ENCODE measurements around the gene PDE6G. TPM values are rescaled to one million over a fixed set of nuclear protein-coding genes. Genes with fewer than 3 reads are reported as not detected.

PDE6G gene
- total and polyA plus RNA-seq, 2 of the 8 experiments (the other 6 are each of a cell fraction or from before 2014, with no cell fraction given), result 5.8 to 12.9 TPM

- H3K4me2 ChIP-seq (ENCODE audit: insufficient read depth in 1 of 2, low read depth in 2 of 2, low read length in 2 of 2), result peak within 1 kb of the TSS; percentile 77 to 88
- peak; percentile 93 for TF ChIP-seq TEAD4 (IDR thresholded peaks at IDR 0.05; ENCODE audit: low read depth, low read length)
- peak; percentile 38 for TF ChIP-seq ASH2L (IDR thresholded peaks at IDR 0.05; ENCODE audit: low read length)
- TF ChIP-seq RBBP5 (IDR thresholded peaks at IDR 0.05; ENCODE audit: borderline replicate concordance, low read depth, low read length), result peak; percentile 66
- peak; percentile 89 for TF ChIP-seq GABPA (IDR thresholded peaks at IDR 0.05; ENCODE audit: borderline replicate concordance, insufficient read depth, low read length)
- TF ChIP-seq MAX (IDR thresholded peaks at IDR 0.05), result peak; percentile 26; the same call in 1 of the 2 replicates
- TF ChIP-seq ZNF274 (IDR thresholded peaks at IDR 0.05; ENCODE audit: borderline replicate concordance, extremely low read depth, low read length), result no peak
- no peak for TF ChIP-seq JUN (IDR thresholded peaks at IDR 0.05; ENCODE audit: low read depth, low read length)
- peak; percentile 88 for TF ChIP-seq CHD2 (IDR thresholded peaks at IDR 0.05; ENCODE audit: low read length)
- TF ChIP-seq KDM4A (IDR thresholded peaks at IDR 0.05; ENCODE audit: low read depth, low read length, severe bottlenecking), result peak; percentile 71
- no peak for TF ChIP-seq KDM1A (IDR thresholded peaks at IDR 0.05; ENCODE audit: borderline replicate concordance, low read length)
- peak; percentile 83 for TF ChIP-seq SP2 (IDR thresholded peaks at IDR 0.05; ENCODE audit: low read length)
Observed at GRCh38 chr17:81683584-81684441, 27.5 kb upstream of the PDE6G start, which contains the start of the genes ARL16 and HGS. TSS of gene ARL16 (minus strand) at chr17:81683797. CDS start at chr17:81683753, 44 bp downstream. TSS of gene HGS (plus strand) at chr17:81684011. CDS start at chr17:81684067, 56 bp downstream.

More at GRCh38 chr17:81683584-81684441, 27.5 kb upstream of the PDE6G start, which contains the start of the genes ARL16 and HGS:
- peak within 1 kb of the TSS; percentile 56 for H4K5ac ChIP-seq (ENCODE audit: insufficient read length, low read depth, low read length)
- H3K23ac ChIP-seq (ENCODE audit: insufficient read length), result no peak within 1 kb of the TSS
- 2% methylated on average over 65 of the region's 112 CpGs; no CpG with 5 or more reads in 1 of the 2 experiments for WGBS, 2 experiments (ENCODE audit: extremely low coverage in 1 of 2, insufficient coverage in 1 of 2, insufficient read length in 1 of 2, insufficient replicate concordance in 2 of 2, low coverage in 1 of 2, low lambda C conversion rate in 2 of 2, missing lambda C conversion rate in 1 of 2)
- H3K56ac ChIP-seq (replicated peaks; ENCODE audit: insufficient read length, low read depth, low read length), result peak within 1 kb of the TSS; percentile 70
- no peak within 1 kb of the TSS for H2BK20ac ChIP-seq (ENCODE audit: low read length)
- ChIA-PET POLR2A (ENCODE audit: partially characterized antibody) (interaction anchor here (0.8 to 28.4 kb wide), 13 partner anchors 8 to 195 kb away, joined by 3 to 436 read pairs (median 5); partner anchors contain the start of genes CCDC137, MRPL12, NPLOC4 and OXLD1), CTCF (ENCODE audit: partially characterized antibody) (interaction anchor here (0.8 to 3.1 kb wide), 9 partner anchors 8 to 185 kb away, joined by 3 to 20 read pairs (median 5); no protein-coding TSS in a partner anchor)
- peaks cover 4 to 39% of the 10 kb centered on the region in 2 experiments; a peak in 3 of 4 replicates for H3K79me2 ChIP-seq (ENCODE audit: control insufficient read depth in 1 of 2, insufficient read depth in 2 of 2, low read length in 2 of 2)
- H2BK12ac ChIP-seq (ENCODE audit: low read depth, low read length), result no peak within 1 kb of the TSS
- peak within 1 kb of the TSS; percentile 60; the same call in 1 of the 2 replicates for H2BK5ac ChIP-seq (ENCODE audit: low read depth, low read length)
- H3K4ac ChIP-seq (replicated peaks; ENCODE audit: insufficient read length, low read depth, low read length), result no peak within 1 kb of the TSS
- H3K79me1 ChIP-seq (ENCODE audit: low read depth, low read length), result peaks cover 15% of the 10 kb centered on the region
- H2AFZ ChIP-seq (ENCODE audit: low read length), result no peak within 1 kb of the TSS
- H2AK5ac ChIP-seq (ENCODE audit: low read depth, low read length), result peak within 1 kb of the TSS; percentile 95; the same call in 1 of the 2 replicates
- peak within 1 kb of the TSS; percentile 90 for H4K8ac ChIP-seq (ENCODE audit: extremely low read depth, insufficient read depth, low read length)
- peaks cover 3 to 14% (median 7%) of the 10 kb centered on the region in 4 experiments; a peak in 6 of 7 replicates for H3K4me1 ChIP-seq (replicated peaks in 1 of 4; ENCODE audit: control insufficient read depth in 3 of 4, insufficient read depth in 4 of 4, low read length in 3 of 4)
- no peak within 1 kb of the TSS for H3K14ac ChIP-seq (ENCODE audit: insufficient read length)
- 0 out of 2 replicates have a peak within 1 kb of the TSS, but pooled peaks have one; percentile 61 for H2BK15ac ChIP-seq (ENCODE audit: low read length)
- peak within 1 kb of the TSS; percentile 58 for H3K27ac ChIP-seq (ENCODE audit: low read depth, low read length)
- H2BK120ac ChIP-seq (replicated peaks; ENCODE audit: low read depth, low read length), result no peak within 1 kb of the TSS
- H3K36me3 ChIP-seq (ENCODE audit: control insufficient read depth in 2 of 4, insufficient read depth in 4 of 4, low read length in 3 of 4), result peaks cover 2 to 20% (median 16%) of the 10 kb centered on the region in 4 experiments; a peak in 6 of 8 replicates
- peak within 1 kb of the TSS; percentile 34 for H4K91ac ChIP-seq (replicated peaks; ENCODE audit: insufficient read length, low read length)
- DNase-seq (ENCODE audit: low read depth in 1 of 2, low spot score in 2 of 2) (peak; percentile 97 to 98), FAIRE-seq (no peak)
- peak within 1 kb of the TSS; percentile 32 for H3K18ac ChIP-seq (ENCODE audit: extremely low read depth, low read length)
- peaks cover 12% of the 10 kb centered on the region for H3K23me2 ChIP-seq (ENCODE audit: low read depth, low read length)
- H3K27me3 ChIP-seq (replicated peaks in 1 of 4; ENCODE audit: control insufficient read depth in 3 of 4, extremely low read depth in 1 of 4, insufficient read depth in 3 of 4, low read length in 3 of 4), result no peaks in the 10 kb centered on the region; a peak in 1 of 7 replicates
- peak within 1 kb of the TSS; percentile 72 to 76 (median 73) for H3K9ac ChIP-seq (replicated peaks in 1 of 4; ENCODE audit: extremely low read depth in 1 of 4, low read depth in 3 of 4, low read length in 3 of 4)
- peaks cover 0 to 27% of the 10 kb centered on the region in 2 experiments for H4K20me1 ChIP-seq (replicated peaks in 1 of 2; ENCODE audit: control insufficient read depth in 1 of 2, insufficient read depth in 2 of 2, low read length in 2 of 2)
- peak within 1 kb of the TSS; percentile 76 to 89 (median 87) for H3K4me3 ChIP-seq (ENCODE audit: extremely low read depth in 1 of 4, insufficient read depth in 2 of 4, low read depth in 3 of 4, low read length in 4 of 4)
- H3K9me3 ChIP-seq (ENCODE audit: insufficient read depth in 2 of 2, low read depth in 1 of 2, low read length in 1 of 2), result no peaks in the 10 kb centered on the region

Data from H1 (cell line).